Stimulated activated naive CD8-positive, alpha-beta T cell treated with anti-CD3 and anti-CD28 coated beads, Interleukin-15, amount 100 ng/mL, for 72 hours (primary cell): ENCODE results near the gene YEATS2.
A peak's percentile ranks its signal among the peaks of the same experiment; 100 is the strongest.
"Not testable (repeated sequence)": the region's sequence is repeated elsewhere in the genome, so short reads cannot be mapped to it uniquely, and the experiment has no call there.

ENCODE experiments used
- ATAC-seq: fragments of 150-1000 bp; cut with Tn5 transposase; 2 replicates; pipeline ENCODE4 v1.10.0; 2021; ENCODE audit warnings: mild to moderate bottlenecking, moderate library complexity
- DNase-seq, 2 donors: peaks; one replicate each; pipeline ENCODE4 v3.0.0; 2021 to 2022
- H3K27ac Mint-ChIP-seq, 2 donors: one replicate each; pipeline ENCODE4 v1.8.0; 2022; ENCODE audit warnings: mild to moderate bottlenecking in 2 of 2, mixed read lengths in 2 of 2, moderate library complexity in 2 of 2
- H3K27me3 Mint-ChIP-seq: one replicate; pipeline ENCODE4 v1.8.0; 2022; ENCODE audit warnings: mixed read lengths
- H3K4me1 Mint-ChIP-seq: one replicate; pipeline ENCODE4 v1.8.0; 2022; ENCODE audit warnings: mild to moderate bottlenecking, mixed read lengths
- H3K4me3 Mint-ChIP-seq, 2 donors: one replicate each; pipeline ENCODE4 v1.8.0; 2022; ENCODE audit warnings: mild to moderate bottlenecking in 2 of 2, mixed read lengths in 2 of 2, moderate library complexity in 1 of 2
- H3K9me3 Mint-ChIP-seq, 2 donors: one replicate each; pipeline ENCODE4 v1.8.0; 2022; ENCODE audit warnings: mixed read lengths in 2 of 2

The YEATS2 gene

GRCh38 chr3:183698756-183699155 is 1.2 kb downstream of the YEATS2 start:
- Mint-ChIP-seq H3K27me3 (no peaks in the 10 kb centered on the region), H3K4me1 (peaks cover 44% of the 10 kb centered on the region), H3K4me3 (peak overlapping the region; percentile 86 to 94), H3K9me3 (no peaks in the 10 kb centered on the region), H3K27ac (peak overlapping the region; percentile 37 to 94)
- DNase-seq (no peak), ATAC-seq (no peak)

- peak overlapping the region; percentile 86 to 94 for H3K4me3 Mint-ChIP-seq
- H3K4me1 Mint-ChIP-seq: peaks cover 49% of the 10 kb centered on the region
- DNase-seq (no peak), ATAC-seq (no peak)
- peak overlapping the region in 1 of 2 donors; percentile 94 for H3K27ac Mint-ChIP-seq
- H3K9me3 Mint-ChIP-seq: no peaks in the 10 kb centered on the region
- H3K27me3 Mint-ChIP-seq: no peaks in the 10 kb centered on the region
Observed at GRCh38 chr3:183699238-183699947, 1.8 kb downstream of the YEATS2 start.

- no peak for DNase-seq
- peaks cover 62% of the 10 kb centered on the region for H3K4me1 Mint-ChIP-seq
- H3K9me3 Mint-ChIP-seq: no peaks in the 10 kb centered on the region
- no peak for ATAC-seq
- no peaks in the 10 kb centered on the region for H3K27me3 Mint-ChIP-seq
- no peak overlapping the region for H3K27ac Mint-ChIP-seq
- H3K4me3 Mint-ChIP-seq: no peak overlapping the region
Observed at GRCh38 chr3:183701744-183702143, 4.1 kb downstream of the YEATS2 start.

- DNase-seq, H3K27me3 Mint-ChIP-seq, H3K9me3 Mint-ChIP-seq, H3K27ac Mint-ChIP-seq, ATAC-seq, H3K4me3 Mint-ChIP-seq: not testable (repeated sequence)
- H3K4me1 Mint-ChIP-seq: peaks cover 52% of the 10 kb centered on the region
Observed at GRCh38 chr3:183703892-183704291, 6.3 kb downstream of the YEATS2 start.

- H3K4me1 Mint-ChIP-seq: peaks cover 12% of the 10 kb centered on the region
- no peak overlapping the region for H3K4me3 Mint-ChIP-seq
- DNase-seq (no peak), ATAC-seq (no peak)
- no peaks in the 10 kb centered on the region for H3K9me3 Mint-ChIP-seq
- H3K27me3 Mint-ChIP-seq: no peaks in the 10 kb centered on the region
- peak overlapping the region in 1 of 2 donors; percentile 15 for H3K27ac Mint-ChIP-seq
Observed at GRCh38 chr3:183710231-183710630, 12.6 kb downstream of the YEATS2 start.

GRCh38 chr3:183711516-183711915 is 13.9 kb downstream of the YEATS2 start:
- no peak overlapping the region for H3K27ac Mint-ChIP-seq
- no peak for ATAC-seq
- DNase-seq: no peak
- H3K4me1 Mint-ChIP-seq: peaks cover under 1% of the 10 kb centered on the region
- H3K9me3 Mint-ChIP-seq: no peaks in the 10 kb centered on the region
- no peak overlapping the region for H3K4me3 Mint-ChIP-seq
- H3K27me3 Mint-ChIP-seq: no peaks in the 10 kb centered on the region

- H3K27ac Mint-ChIP-seq: no peak overlapping the region
- ATAC-seq (no peak), DNase-seq (no peak)
- H3K4me1 Mint-ChIP-seq: no peaks in the 10 kb centered on the region
- H3K9me3 Mint-ChIP-seq: no peaks in the 10 kb centered on the region
- no peaks in the 10 kb centered on the region for H3K27me3 Mint-ChIP-seq
- no peak overlapping the region for H3K4me3 Mint-ChIP-seq
Observed at GRCh38 chr3:183714622-183715021, 17.0 kb downstream of the YEATS2 start.

GRCh38 chr3:183718012-183718411 is 20.4 kb downstream of the YEATS2 start:
- Mint-ChIP-seq H3K27ac (no peak overlapping the region), H3K27me3 (no peaks in the 10 kb centered on the region)

GRCh38 chr3:183725387-183725786 is 27.8 kb downstream of the YEATS2 start:
- no peak overlapping the region for H3K4me3 Mint-ChIP-seq
- ATAC-seq: no peak
- no peaks in the 10 kb centered on the region for H3K9me3 Mint-ChIP-seq
- DNase-seq: no peak
- no peak overlapping the region for H3K27ac Mint-ChIP-seq
- H3K27me3 Mint-ChIP-seq: no peaks in the 10 kb centered on the region
- H3K4me1 Mint-ChIP-seq: no peaks in the 10 kb centered on the region

More at GRCh38 chr3:183718012-183718411, 20.4 kb downstream of the YEATS2 start:
- Mint-ChIP-seq H3K4me1 (no peaks in the 10 kb centered on the region), H3K9me3 (no peaks in the 10 kb centered on the region), H3K4me3 (no peak overlapping the region)
- no peak for ATAC-seq
- no peak for DNase-seq

GRCh38 chr3:183728204-183728603 is 30.6 kb downstream of the YEATS2 start:
- Mint-ChIP-seq H3K4me1 (no peaks in the 10 kb centered on the region), H3K27me3 (no peaks in the 10 kb centered on the region), H3K4me3 (no peak overlapping the region), H3K9me3 (no peaks in the 10 kb centered on the region), H3K27ac (no peak overlapping the region)
- DNase-seq: no peak
- ATAC-seq: no peak

GRCh38 chr3:183730361-183730760 is 32.8 kb downstream of the YEATS2 start:
- no peaks in the 10 kb centered on the region for H3K9me3 Mint-ChIP-seq
- DNase-seq (no peak), ATAC-seq (no peak)
- H3K4me1 Mint-ChIP-seq: no peaks in the 10 kb centered on the region
- H3K27ac Mint-ChIP-seq: no peak overlapping the region
- no peak overlapping the region for H3K4me3 Mint-ChIP-seq
- no peaks in the 10 kb centered on the region for H3K27me3 Mint-ChIP-seq

GRCh38 chr3:183731611-183732010 is 34.0 kb downstream of the YEATS2 start:
- Mint-ChIP-seq H3K27me3 (no peaks in the 10 kb centered on the region), H3K27ac (no peak overlapping the region), H3K4me1 (no peaks in the 10 kb centered on the region), H3K9me3 (no peaks in the 10 kb centered on the region), H3K4me3 (no peak overlapping the region)
- DNase-seq (no peak), ATAC-seq (no peak)

GRCh38 chr3:183733553-183733952 is 36.0 kb downstream of the YEATS2 start:
- DNase-seq: no peak
- Mint-ChIP-seq H3K27me3 (no peaks in the 10 kb centered on the region), H3K4me1 (no peaks in the 10 kb centered on the region), H3K9me3 (no peaks in the 10 kb centered on the region), H3K27ac (no peak overlapping the region), H3K4me3 (no peak overlapping the region)
- ATAC-seq: no peak

GRCh38 chr3:183734750-183735494 is 37.3 kb downstream of the YEATS2 start:
- ATAC-seq: no peak
- no peak overlapping the region for H3K27ac Mint-ChIP-seq
- no peaks in the 10 kb centered on the region for H3K4me1 Mint-ChIP-seq
- H3K9me3 Mint-ChIP-seq: no peaks in the 10 kb centered on the region
- H3K4me3 Mint-ChIP-seq: no peak overlapping the region
- H3K27me3 Mint-ChIP-seq: no peaks in the 10 kb centered on the region
- no peak for DNase-seq

- DNase-seq (no peak), ATAC-seq (no peak)
- Mint-ChIP-seq H3K4me3 (no peak overlapping the region), H3K27me3 (no peaks in the 10 kb centered on the region), H3K27ac (no peak overlapping the region), H3K4me1 (no peaks in the 10 kb centered on the region), H3K9me3 (no peaks in the 10 kb centered on the region)
Observed at GRCh38 chr3:183737116-183737515, 39.5 kb downstream of the YEATS2 start.

- not testable (repeated sequence) for DNase-seq, ATAC-seq, H3K4me3 Mint-ChIP-seq, H3K9me3 Mint-ChIP-seq, H3K27me3 Mint-ChIP-seq, H3K27ac Mint-ChIP-seq, H3K4me1 Mint-ChIP-seq
Observed at GRCh38 chr3:183740154-183740553, 42.6 kb downstream of the YEATS2 start.
